NCI-H128 (cell line): Measurements from ENCODE around the gene NAP1L5.

Source experiments
- DNase-seq: peaks from one replicate; lab custom pipeline; 2025; ENCODE audit not compliant: unreplicated experiment; lab: John Stamatoyannopoulos, UW

NAP1L5 gene

GRCh38 chr4:88661739-88662138 lies 35.9 kb downstream of the NAP1L5 start:
- DNase-seq: no peak

GRCh38 chr4:88660446-88661294 lies 37.0 kb downstream of the NAP1L5 start:
- DNase-seq: no peak

- no peak for DNase-seq
Observed at GRCh38 chr4:88659890-88660208, 37.8 kb downstream of the NAP1L5 start.

GRCh38 chr4:88659055-88659889 lies 38.4 kb downstream of the NAP1L5 start:
- DNase-seq: no peak

- no peak for DNase-seq
Observed at GRCh38 chr4:88655226-88655625, 42.4 kb downstream of the NAP1L5 start.

- DNase-seq: no peak
Observed at GRCh38 chr4:88653371-88653946, 44.2 kb downstream of the NAP1L5 start.

GRCh38 chr4:88649716-88650115 lies 47.9 kb downstream of the NAP1L5 start:
- no peak for DNase-seq

GRCh38 chr4:88646528-88647280 lies 50.9 kb downstream of the NAP1L5 start:
- DNase-seq: no peak

- DNase-seq: no peak
Observed at GRCh38 chr4:88645994-88646393, 51.6 kb downstream of the NAP1L5 start.
